Sigmoid colon (tissue), 3 donors: ENCODE results near the gene PDE7B.

Experiments
- CTCF ChIP-seq, 4 experiments: fragments of 450-650 bp in 3 of 4; fragments of 200-600 bp in 1 of 4; IDR thresholded peaks; one replicate each; pipeline ENCODE4 v1.5.1; 2016 to 2019; ENCODE audit warnings: antibody characterized with exemption in 4 of 4, mild to moderate bottlenecking in 3 of 4, moderate library complexity in 2 of 4
- POLR2A ChIP-seq, 2 donors: fragments of 450-650 bp; IDR thresholded peaks; one replicate each; pipeline ENCODE4 v1.6.1; 2016; ENCODE audit warnings: antibody characterized with exemption in 2 of 2, mild to moderate bottlenecking in 2 of 2, moderate library complexity in 2 of 2

GRCh38 chr6:135990439-135990838, 138.9 kb downstream of the PDE7B start:
- TF ChIP-seq CTCF (IDR thresholded peaks at IDR 0.05) (no peak), POLR2A (IDR thresholded peaks at IDR 0.05) (no peak)
